SU-DHL-6 (cell line): ENCODE data around the gene MGAT5B.

Experiments
- H2AFZ ChIP-seq: fragments of 200-600 bp; sonication (generic); 2 replicates; pipeline ENCODE4 v1.6.1; 2014; ENCODE audit warnings: low read depth, mild to moderate bottlenecking, moderate library complexity, mixed read lengths, antibody characterized with exemption, low read length; ENCODE audit not compliant: severe bottlenecking
- H3F3A ChIP-seq: fragments of 200-600 bp; shearing (Covaris generic); 2 replicates; pipeline ENCODE4 v1.6.0; 2016; ENCODE audit warnings: antibody characterized with exemption, mild to moderate bottlenecking; ENCODE audit not compliant: insufficient read depth
- H3K27ac ChIP-seq: fragments of 200-600 bp; sonication (generic); 2 replicates; pipeline ENCODE4 v1.5.1; 2016; ENCODE audit warnings: low read depth, mild to moderate bottlenecking, low read length, moderate library complexity, mixed read lengths
- H3K27me3 ChIP-seq: fragments of 200-600 bp; sonication (generic), shearing (Covaris generic); 2 replicates; pipeline ENCODE4 v1.6.0; 2014; ENCODE audit warnings: mild to moderate bottlenecking, low read length
- H3K36me3 ChIP-seq: fragments of 200-600 bp; sonication (generic); 2 replicates; pipeline ENCODE4 v1.6.1; 2014; ENCODE audit warnings: mild to moderate bottlenecking, low read length, mixed read lengths
- H3K4me2 ChIP-seq: fragments of 300-600, 200-600 bp; shearing (Covaris generic), sonication (generic); 2 replicates; pipeline ENCODE4 v1.6.0; 2014; ENCODE audit warnings: low read length, low read depth, mild to moderate bottlenecking; ENCODE audit not compliant: poor library complexity, severe bottlenecking
- H3K4me3 ChIP-seq: fragments of 200-600 bp; sonication (generic); 2 replicates; pipeline ENCODE4 v1.5.1; 2014; ENCODE audit warnings: antibody characterized with exemption, low read length, mild to moderate bottlenecking, mixed read lengths; ENCODE audit not compliant: insufficient read depth, poor library complexity, severe bottlenecking
- H3K79me2 ChIP-seq: fragments of 200-600 bp; sonication (generic); 2 replicates; pipeline ENCODE4 v1.6.1; 2014; ENCODE audit warnings: mild to moderate bottlenecking, low read length, moderate library complexity; ENCODE audit not compliant: insufficient read depth
- H3K9ac ChIP-seq: fragments of 200-600 bp; sonication (generic); 2 replicates; pipeline ENCODE4 v1.7.0; 2014; ENCODE audit warnings: mild to moderate bottlenecking, low read length
- H3K9me2 ChIP-seq: fragments of 200-600 bp; sonication (generic); replicated peaks from 2 replicates; pipeline ENCODE4 v1.6.1; 2014; ENCODE audit warnings: low read length; ENCODE audit not compliant: insufficient read depth
- H3K9me3 ChIP-seq: fragments of 200-600 bp; sonication (generic); 2 replicates; pipeline ENCODE4 v1.6.1; 2014; ENCODE audit warnings: low read length, mixed read lengths; ENCODE audit not compliant: insufficient read depth
- H4K20me1 ChIP-seq: fragments of 200-600 bp; sonication (generic); 2 replicates; pipeline ENCODE4 v1.6.1; 2014; ENCODE audit warnings: low read depth, mild to moderate bottlenecking, antibody characterized with exemption, low read length, moderate library complexity, mixed read lengths
- EZH2phosphoT487 ChIP-seq: fragments of 200-600 bp; sonication (generic), shearing (Covaris generic); conservative IDR thresholded peaks from 2 replicates; pipeline ENCODE4 v1.6.1; 2018; ENCODE audit warnings: mild to moderate bottlenecking, antibody characterized with exemption, low read length, moderate library complexity, mixed read lengths
- TF ChIP-seq, protein P1 (sequence below): fragments of 200-600 bp; sonication (generic); IDR thresholded peaks from one replicate; pipeline ENCODE4 v1.5.1; 2017; ENCODE audit warnings: antibody characterized with exemption, mild to moderate bottlenecking, low read length, moderate library complexity; ENCODE audit not compliant: insufficient read depth, poor library complexity, severe bottlenecking

MGAT5B gene

GRCh38 chr17:76843703-76844484 is 24.3 kb upstream of the MGAT5B start:
- H3K9me2 ChIP-seq: no peaks in the 10 kb centered on the region
- H3K9me3 ChIP-seq: no peaks in the 10 kb centered on the region
- H3F3A ChIP-seq: no peaks in the 10 kb centered on the region
- H3K4me2 ChIP-seq: no peak overlapping the region
- H3K36me3 ChIP-seq: no peaks in the 10 kb centered on the region
- no peak for TF ChIP-seq EZH2phosphoT487
- TF ChIP-seq, protein P1, sequence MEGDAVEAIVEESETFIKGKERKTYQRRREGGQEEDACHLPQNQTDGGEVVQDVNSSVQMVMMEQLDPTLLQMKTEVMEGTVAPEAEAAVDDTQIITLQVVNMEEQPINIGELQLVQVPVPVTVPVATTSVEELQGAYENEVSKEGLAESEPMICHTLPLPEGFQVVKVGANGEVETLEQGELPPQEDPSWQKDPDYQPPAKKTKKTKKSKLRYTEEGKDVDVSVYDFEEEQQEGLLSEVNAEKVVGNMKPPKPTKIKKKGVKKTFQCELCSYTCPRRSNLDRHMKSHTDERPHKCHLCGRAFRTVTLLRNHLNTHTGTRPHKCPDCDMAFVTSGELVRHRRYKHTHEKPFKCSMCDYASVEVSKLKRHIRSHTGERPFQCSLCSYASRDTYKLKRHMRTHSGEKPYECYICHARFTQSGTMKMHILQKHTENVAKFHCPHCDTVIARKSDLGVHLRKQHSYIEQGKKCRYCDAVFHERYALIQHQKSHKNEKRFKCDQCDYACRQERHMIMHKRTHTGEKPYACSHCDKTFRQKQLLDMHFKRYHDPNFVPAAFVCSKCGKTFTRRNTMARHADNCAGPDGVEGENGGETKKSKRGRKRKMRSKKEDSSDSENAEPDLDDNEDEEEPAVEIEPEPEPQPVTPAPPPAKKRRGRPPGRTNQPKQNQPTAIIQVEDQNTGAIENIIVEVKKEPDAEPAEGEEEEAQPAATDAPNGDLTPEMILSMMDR: no peak
- no peak overlapping the region for H2AFZ ChIP-seq
- H3K27me3 ChIP-seq: no peaks in the 10 kb centered on the region
- no peak overlapping the region for H3K27ac ChIP-seq
- no peaks in the 10 kb centered on the region for H3K79me2 ChIP-seq
- H3K9ac ChIP-seq: no peak overlapping the region
- no peaks in the 10 kb centered on the region for H4K20me1 ChIP-seq
- H3K4me3 ChIP-seq: no peak overlapping the region

GRCh38 chr17:76844485-76844829 is 23.7 kb upstream of the MGAT5B start:
- no peak overlapping the region for H3K27ac ChIP-seq
- H3K27me3 ChIP-seq: no peaks in the 10 kb centered on the region

GRCh38 chr17:76844846-76845245 is 23.4 kb upstream of the MGAT5B start:
- Histone ChIP-seq H3K9me3 (no peaks in the 10 kb centered on the region), H3K36me3 (no peaks in the 10 kb centered on the region), H3K9ac (no peak overlapping the region), H4K20me1 (no peaks in the 10 kb centered on the region), H2AFZ (no peak overlapping the region), H3F3A (no peaks in the 10 kb centered on the region), H3K4me2 (no peak overlapping the region), H3K79me2 (no peaks in the 10 kb centered on the region), H3K27me3 (no peaks in the 10 kb centered on the region), H3K4me3 (no peak overlapping the region), H3K9me2 (no peaks in the 10 kb centered on the region), H3K27ac (no peak overlapping the region)
- TF ChIP-seq, protein P1: no peak
- no peak for TF ChIP-seq EZH2phosphoT487

More at GRCh38 chr17:76844485-76844829, 23.7 kb upstream of the MGAT5B start:
- Histone ChIP-seq H3K9me2 (no peaks in the 10 kb centered on the region), H3F3A (no peaks in the 10 kb centered on the region), H3K4me3 (no peak overlapping the region), H3K79me2 (no peaks in the 10 kb centered on the region), H3K9me3 (no peaks in the 10 kb centered on the region), H4K20me1 (no peaks in the 10 kb centered on the region), H3K4me2 (no peak overlapping the region), H3K9ac (no peak overlapping the region), H3K36me3 (no peaks in the 10 kb centered on the region), H2AFZ (no peak overlapping the region)
- TF ChIP-seq, protein P1: no peak
- TF ChIP-seq EZH2phosphoT487: no peak
